WTC11 (cell line): Measurements from ENCODE around the gene PCDHGA6. TPM values are rescaled to one million over a fixed set of nuclear protein-coding genes. Genes with fewer than 3 reads are reported as not detected.

Source experiments
- ATAC-seq: fragments of 200-7000 bp; cut with Tn5 transposase; 2 replicates; pipeline ENCODE4 v1.10.0; 2021; ENCODE audit warnings: mild to moderate bottlenecking, moderate library complexity
- CTCF ChIA-PET: fragments of 300-600 bp; sonication (Branson Sonifier 250); formaldehyde crosslinking; loops from one replicate; lab custom pipeline; 2021; ENCODE audit warnings: antibody characterized with exemption; lab: Charles Lee
- POLR2A ChIA-PET: fragments of 350-600 bp; sonication (Branson Sonifier 250); formaldehyde crosslinking; loops from one replicate; lab custom pipeline; 2021; ENCODE audit warnings: antibody characterized with exemption; lab: Charles Lee
- DNase-seq: peaks from one replicate; pipeline ENCODE4 v3.0.0; 2021; ENCODE audit warnings: low spot score
- H3K27ac Mint-ChIP-seq: 2 replicates; pipeline ENCODE4 v1.8.0; 2021; ENCODE audit warnings: mixed read lengths
- H3K27me3 Mint-ChIP-seq: 2 replicates; pipeline ENCODE4 v1.8.0; 2021; ENCODE audit warnings: low read depth, mild to moderate bottlenecking, moderate library complexity, mixed read lengths
- H3K36me3 Mint-ChIP-seq: 2 replicates; pipeline ENCODE4 v1.8.0; 2021; ENCODE audit warnings: mixed read lengths
- H3K4me1 Mint-ChIP-seq: 2 replicates; pipeline ENCODE4 v1.8.0; 2022; ENCODE audit warnings: mixed read lengths
- H3K4me3 Mint-ChIP-seq: 2 replicates; pipeline ENCODE4 v1.8.0; 2021; ENCODE audit warnings: mild to moderate bottlenecking, moderate library complexity, mixed read lengths
- H3K9me3 Mint-ChIP-seq: 2 replicates; pipeline ENCODE4 v1.8.0; 2021; ENCODE audit warnings: mixed read lengths
- CREM ChIP-seq: sonication (generic); formaldehyde crosslinking; IDR thresholded peaks from 2 replicates; pipeline ENCODE4 v1.8.1; 2022; ENCODE audit warnings: mild to moderate bottlenecking, missing genetic modification reagents, moderate library complexity
- E2F5 ChIP-seq: sonication (generic); formaldehyde crosslinking; IDR thresholded peaks from 2 replicates; pipeline ENCODE4 v1.8.1; 2022; ENCODE audit warnings: mild to moderate bottlenecking, moderate library complexity, missing genetic modification reagents
- ELF4 ChIP-seq: sonication (generic); formaldehyde crosslinking; IDR thresholded peaks from 2 replicates; pipeline ENCODE4 v1.8.1; 2022; ENCODE audit warnings: low read depth, mild to moderate bottlenecking, moderate library complexity, missing genetic modification reagents
- EMX1 ChIP-seq: fragments of 250-450 bp; sonication (Bioruptor Pico); IDR thresholded peaks from 2 replicates; pipeline ENCODE4 v1.8.0; 2021; ENCODE audit warnings: mild to moderate bottlenecking
- ETV6 ChIP-seq: sonication (generic); formaldehyde crosslinking; IDR thresholded peaks from 2 replicates; pipeline ENCODE4 v1.8.1; 2022; ENCODE audit warnings: mild to moderate bottlenecking, missing genetic modification reagents
- FOXP1 ChIP-seq: sonication (generic); formaldehyde crosslinking; IDR thresholded peaks from 2 replicates; pipeline ENCODE4 v1.8.0; 2022; ENCODE audit warnings: missing genetic modification reagents, mild to moderate bottlenecking, moderate library complexity, borderline replicate concordance
- NR1H2 ChIP-seq: sonication (generic); formaldehyde crosslinking; IDR thresholded peaks from 2 replicates; pipeline ENCODE4 v1.9.0; 2021; ENCODE audit warnings: mild to moderate bottlenecking, moderate library complexity, missing genetic modification reagents
- TEAD4 ChIP-seq: sonication (generic); formaldehyde crosslinking; IDR thresholded peaks from 2 replicates; pipeline ENCODE4 v1.8.0; 2022; ENCODE audit warnings: mild to moderate bottlenecking, missing genetic modification reagents
- USF2 ChIP-seq: sonication (generic); formaldehyde crosslinking; IDR thresholded peaks from 2 replicates; pipeline ENCODE4 v1.8.1; 2023; ENCODE audit warnings: mild to moderate bottlenecking, missing genetic modification reagents, moderate library complexity
- total RNA-seq: library from RNA; stranded (reverse); gene quantifications from 3 replicates; pipeline ENCODE4 v1.2.3, GENCODE V29; 2021
- TF ChIP-seq, protein P1 (sequence below): fragments of 200-600 bp; IDR thresholded peaks from 2 replicates; pipeline ENCODE4 v1.8.0; 2022; ENCODE audit warnings: antibody characterized with exemption
- TF ChIP-seq, protein P2 (sequence below): sonication (generic); formaldehyde crosslinking; IDR thresholded peaks from 2 replicates; pipeline ENCODE4 v1.8.1; 2023; ENCODE audit warnings: mild to moderate bottlenecking, moderate library complexity, missing genetic modification reagents
- TF ChIP-seq, protein P3 (sequence below): sonication (generic); formaldehyde crosslinking; IDR thresholded peaks from 2 replicates; pipeline ENCODE4 v1.8.0; 2022; ENCODE audit warnings: mild to moderate bottlenecking, missing genetic modification reagents

PCDHGA6 gene
- total RNA-seq, 1 experiment from 2014 or later = 3.3 TPM

GRCh38 chr5:141417494-141418172, 43.9 kb downstream of the PCDHGA6 start, which contains the start of gene PCDHGB7:
TSS of gene PCDHGB7 (plus strand) at chr5:141417677. CDS start at chr5:141417860, 183 bp downstream.
- H3K9me3 Mint-ChIP-seq = peaks cover 39% of the 10 kb centered on the region
- peak within 1 kb of the TSS; percentile 91 for H3K4me3 Mint-ChIP-seq
- H3K27me3 Mint-ChIP-seq = peaks cover 21% of the 10 kb centered on the region
- peak; percentile 79 for ATAC-seq
- peaks cover 58% of the 10 kb centered on the region for H3K36me3 Mint-ChIP-seq
- CTCF ChIA-PET = interaction anchor here (0.6 to 3.4 kb wide), 52 partner anchors 9 to 282 kb away, joined by 3 to 69 read pairs (median 6); partner anchors contain the start of genes PCDHB14, PCDHB15, PCDHB16 and PCDHB5
- H3K27ac Mint-ChIP-seq = peak within 1 kb of the TSS; percentile 46
- POLR2A ChIA-PET = interaction anchor here (0.5 to 1.2 kb wide), 5 partner anchors 10 to 436 kb away, joined by 3 to 6 read pairs (median 5); partner anchors contain the start of genes PCDHB15 and PCDHGB6
- peaks cover 38% of the 10 kb centered on the region for H3K4me1 Mint-ChIP-seq
- DNase-seq = peak; percentile 89
- TF ChIP-seq CREM (CRISPR knock-in tag) (0 out of 2 replicates have a peak, but pooled peaks have one; percentile 13), FOXP1 (CRISPR knock-in tag) (0 out of 2 replicates have a peak, but pooled peaks have one; percentile 25), ETV6 (CRISPR knock-in tag) (0 out of 2 replicates have a peak, but pooled peaks have one; percentile 23)
- TF ChIP-seq, protein P1, sequence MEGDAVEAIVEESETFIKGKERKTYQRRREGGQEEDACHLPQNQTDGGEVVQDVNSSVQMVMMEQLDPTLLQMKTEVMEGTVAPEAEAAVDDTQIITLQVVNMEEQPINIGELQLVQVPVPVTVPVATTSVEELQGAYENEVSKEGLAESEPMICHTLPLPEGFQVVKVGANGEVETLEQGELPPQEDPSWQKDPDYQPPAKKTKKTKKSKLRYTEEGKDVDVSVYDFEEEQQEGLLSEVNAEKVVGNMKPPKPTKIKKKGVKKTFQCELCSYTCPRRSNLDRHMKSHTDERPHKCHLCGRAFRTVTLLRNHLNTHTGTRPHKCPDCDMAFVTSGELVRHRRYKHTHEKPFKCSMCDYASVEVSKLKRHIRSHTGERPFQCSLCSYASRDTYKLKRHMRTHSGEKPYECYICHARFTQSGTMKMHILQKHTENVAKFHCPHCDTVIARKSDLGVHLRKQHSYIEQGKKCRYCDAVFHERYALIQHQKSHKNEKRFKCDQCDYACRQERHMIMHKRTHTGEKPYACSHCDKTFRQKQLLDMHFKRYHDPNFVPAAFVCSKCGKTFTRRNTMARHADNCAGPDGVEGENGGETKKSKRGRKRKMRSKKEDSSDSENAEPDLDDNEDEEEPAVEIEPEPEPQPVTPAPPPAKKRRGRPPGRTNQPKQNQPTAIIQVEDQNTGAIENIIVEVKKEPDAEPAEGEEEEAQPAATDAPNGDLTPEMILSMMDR = peak; percentile 70; the same call in 1 of the 2 replicates
- TF ChIP-seq, protein P2, sequence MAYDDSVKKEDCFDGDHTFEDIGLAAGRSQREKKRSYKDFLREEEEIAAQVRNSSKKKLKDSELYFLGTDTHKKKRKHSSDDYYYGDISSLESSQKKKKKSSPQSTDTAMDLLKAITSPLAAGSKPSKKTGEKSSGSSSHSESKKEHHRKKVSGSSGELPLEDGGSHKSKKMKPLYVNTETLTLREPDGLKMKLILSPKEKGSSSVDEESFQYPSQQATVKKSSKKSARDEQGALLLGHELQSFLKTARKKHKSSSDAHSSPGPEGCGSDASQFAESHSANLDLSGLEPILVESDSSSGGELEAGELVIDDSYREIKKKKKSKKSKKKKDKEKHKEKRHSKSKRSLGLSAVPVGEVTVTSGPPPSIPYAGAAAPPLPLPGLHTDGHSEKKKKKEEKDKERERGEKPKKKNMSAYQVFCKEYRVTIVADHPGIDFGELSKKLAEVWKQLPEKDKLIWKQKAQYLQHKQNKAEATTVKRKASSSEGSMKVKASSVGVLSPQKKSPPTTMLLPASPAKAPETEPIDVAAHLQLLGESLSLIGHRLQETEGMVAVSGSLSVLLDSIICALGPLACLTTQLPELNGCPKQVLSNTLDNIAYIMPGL = peak; percentile 80

DNA sequence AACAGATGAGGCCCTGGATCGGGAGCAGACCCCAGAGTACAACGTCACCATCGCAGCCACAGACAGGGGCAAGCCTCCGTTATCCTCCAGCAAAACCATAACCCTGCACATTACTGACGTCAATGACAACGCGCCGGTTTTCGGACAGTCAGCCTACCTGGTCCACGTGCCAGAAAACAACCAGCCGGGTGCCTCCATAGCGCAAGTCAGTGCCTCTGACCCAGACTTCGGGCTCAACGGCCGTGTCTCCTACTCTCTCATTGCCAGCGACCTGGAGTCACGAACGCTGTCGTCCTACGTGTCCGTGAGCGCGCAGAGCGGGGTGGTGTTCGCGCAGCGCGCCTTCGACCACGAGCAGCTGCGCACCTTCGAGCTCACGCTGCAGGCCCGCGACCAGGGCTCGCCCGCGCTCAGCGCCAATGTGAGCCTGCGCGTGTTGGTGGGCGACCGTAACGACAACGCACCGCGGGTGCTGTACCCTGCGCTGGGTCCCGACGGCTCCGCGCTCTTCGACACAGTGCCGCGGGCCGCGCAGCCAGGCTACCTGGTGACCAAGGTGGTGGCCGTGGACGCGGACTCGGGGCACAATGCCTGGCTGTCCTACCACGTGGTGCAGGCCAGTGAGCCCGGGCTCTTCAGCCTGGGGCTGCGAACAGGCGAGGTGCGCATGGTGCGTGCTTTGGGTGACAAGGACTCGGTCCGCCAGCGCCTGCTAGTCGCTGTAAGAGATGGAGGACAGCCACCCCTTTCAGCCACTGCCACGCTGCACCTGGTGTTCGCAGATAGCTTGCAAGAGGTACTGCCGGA, 45.6 kb downstream of the PCDHGA6 start:
- ChIA-PET CTCF (interaction anchor here (0.6 to 3.6 kb wide), 15 partner anchors 11 to 145 kb away, joined by 4 to 131 read pairs (median 14); partner anchors contain the start of genes PCDHGA12, PCDHGA9 and PCDHGC3), POLR2A (interaction anchor here (1.4 kb wide), 1 partner anchor 145 kb away, joined by 4 read pairs; no protein-coding TSS in a partner anchor)
- DNase-seq (no peak), ATAC-seq (no peak)
- Mint-ChIP-seq H3K4me1 (peaks cover 34% of the 10 kb centered on the region), H3K4me3 (peak overlapping the region; percentile 91), H3K27me3 (peaks cover 17% of the 10 kb centered on the region), H3K9me3 (peaks cover 36% of the 10 kb centered on the region), H3K27ac (no peak overlapping the region), H3K36me3 (peaks cover 61% of the 10 kb centered on the region)
- TF ChIP-seq EMX1 (CRISPR knock-in tag) = no peak
- TF ChIP-seq E2F5 (CRISPR knock-in tag) = no peak
- TF ChIP-seq NR1H2 (CRISPR knock-in tag) = no peak
- no peak for TF ChIP-seq USF2 (CRISPR knock-in tag)
- no peak for TF ChIP-seq TEAD4 (CRISPR knock-in tag)
- TF ChIP-seq ELF4 (CRISPR knock-in tag) = no peak
- TF ChIP-seq, protein P3, sequence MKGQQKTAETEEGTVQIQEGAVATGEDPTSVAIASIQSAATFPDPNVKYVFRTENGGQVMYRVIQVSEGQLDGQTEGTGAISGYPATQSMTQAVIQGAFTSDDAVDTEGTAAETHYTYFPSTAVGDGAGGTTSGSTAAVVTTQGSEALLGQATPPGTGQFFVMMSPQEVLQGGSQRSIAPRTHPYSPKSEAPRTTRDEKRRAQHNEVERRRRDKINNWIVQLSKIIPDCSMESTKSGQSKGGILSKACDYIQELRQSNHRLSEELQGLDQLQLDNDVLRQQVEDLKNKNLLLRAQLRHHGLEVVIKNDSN (CRISPR knock-in tag) = no peak
